ENCODE measurements around the gene PLCG1. TPM values are rescaled to one million over a fixed set of nuclear protein-coding genes. Genes with fewer than 3 reads are reported as not detected.

The PLCG1 gene
- total RNA-seq, 2 experiments from 2014 or later: 201 to 337 TPM

DNA sequence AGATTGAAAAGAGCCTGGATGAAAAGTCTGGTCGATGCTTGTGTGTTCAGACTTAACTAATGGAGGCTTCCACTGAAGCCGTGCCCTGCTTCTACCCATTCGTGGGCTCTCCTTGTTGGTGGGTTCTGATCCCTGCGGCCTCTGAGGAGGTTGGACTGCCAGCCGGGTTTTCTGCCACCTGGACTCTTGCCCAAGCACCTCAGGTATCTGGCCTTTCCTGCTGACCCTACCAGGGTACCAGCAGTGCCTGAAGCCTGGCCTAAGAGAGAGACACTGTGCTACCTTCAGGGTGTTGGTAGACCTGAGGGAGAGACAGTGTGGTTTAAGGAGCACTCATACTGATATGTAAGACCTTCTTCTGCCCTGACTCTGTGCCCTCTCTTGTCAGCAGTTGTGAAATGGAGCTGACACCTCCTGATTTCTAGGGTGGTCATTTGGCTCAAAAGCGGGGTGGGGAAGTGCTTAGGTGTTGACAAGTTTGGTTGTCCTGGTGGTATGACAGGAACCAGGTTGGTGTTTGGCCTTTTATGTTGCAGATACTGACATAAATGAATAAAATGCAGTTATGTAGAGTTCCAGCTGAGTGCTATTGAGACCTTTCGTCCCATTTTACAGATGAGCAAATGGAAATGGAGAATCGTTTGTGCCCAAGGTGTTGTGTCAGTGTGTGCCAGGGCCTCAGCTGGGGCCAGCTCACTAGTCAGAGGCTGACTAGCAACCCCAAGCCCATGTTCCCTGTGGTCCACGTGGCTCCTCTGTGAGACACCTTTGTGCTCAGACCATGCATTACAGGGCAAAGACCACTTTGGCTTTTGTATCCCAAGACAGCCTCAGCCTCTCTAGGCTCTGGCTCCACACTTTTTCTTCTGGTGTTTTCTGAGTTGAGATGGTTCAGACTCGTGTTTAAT lies 3.1 kb downstream of the PLCG1 start:
- Mint-ChIP-seq H3K27me3 (no peaks in the 10 kb centered on the region), H3K4me1 (peaks cover 73% of the 10 kb centered on the region), H3K9me3 (ENCODE audit: low read depth) (no peaks in the 10 kb centered on the region), H3K27ac (peak overlapping the region; percentile 90), H3K4me3 (peak overlapping the region; percentile 91), H3K36me3 (peaks cover 32% of the 10 kb centered on the region)
- CTCF ChIA-PET: interaction anchor here (2.7 to 11.0 kb wide), 2 partner anchors 17 to 32 kb away, joined by 19 to 152 read pairs; no protein-coding TSS in a partner anchor
- ATAC-seq (no peak), DNase-seq (no peak)

DNA sequence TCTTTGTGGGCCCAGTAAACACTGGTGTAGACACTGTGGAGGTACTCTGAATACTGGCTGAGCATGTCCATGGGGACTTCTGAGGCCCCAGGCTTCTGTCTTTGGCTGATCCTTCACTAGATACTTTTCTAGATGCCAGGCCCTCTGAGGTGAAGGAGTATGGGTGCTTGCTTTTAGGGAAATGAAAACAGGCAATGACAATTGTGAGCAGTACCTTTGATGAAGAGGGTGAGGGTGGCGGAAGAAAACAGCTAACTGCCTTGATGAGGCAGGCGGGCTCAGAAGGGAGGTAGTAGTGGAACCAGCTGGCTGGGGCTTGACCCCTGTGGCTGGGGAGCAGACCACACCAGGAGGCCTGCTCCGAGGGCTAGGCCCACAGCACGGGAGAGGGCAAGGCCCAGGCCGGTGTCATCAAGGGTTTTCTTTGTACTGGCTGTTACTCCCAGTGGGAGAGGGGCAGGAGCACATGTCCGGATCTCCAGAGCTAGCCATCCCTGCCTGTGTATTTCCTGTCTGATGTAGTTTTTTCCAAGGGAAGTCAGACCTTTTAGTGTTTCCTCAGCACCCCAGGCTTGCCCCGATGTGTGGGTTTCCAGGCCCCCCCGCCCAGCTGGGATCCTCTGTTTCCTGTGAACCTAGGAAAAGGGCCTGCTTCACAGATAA lies 3.9 kb downstream of the PLCG1 start:
- DNase-seq (no peak), ATAC-seq (no peak)
- CTCF ChIA-PET: interaction anchor here (0.7 to 11.0 kb wide), 7 partner anchors 11 to 199 kb away, joined by 3 to 152 read pairs (median 9); partner anchors contain the start of gene LPIN3
- peak overlapping the region; percentile 90 for H3K27ac Mint-ChIP-seq
- no peaks in the 10 kb centered on the region for H3K27me3 Mint-ChIP-seq
- H3K4me3 Mint-ChIP-seq: peak overlapping the region; percentile 91
- peaks cover 74% of the 10 kb centered on the region for H3K4me1 Mint-ChIP-seq
- no peaks in the 10 kb centered on the region for H3K9me3 Mint-ChIP-seq (ENCODE audit: low read depth)
- peaks cover 36% of the 10 kb centered on the region for H3K36me3 Mint-ChIP-seq

DNA sequence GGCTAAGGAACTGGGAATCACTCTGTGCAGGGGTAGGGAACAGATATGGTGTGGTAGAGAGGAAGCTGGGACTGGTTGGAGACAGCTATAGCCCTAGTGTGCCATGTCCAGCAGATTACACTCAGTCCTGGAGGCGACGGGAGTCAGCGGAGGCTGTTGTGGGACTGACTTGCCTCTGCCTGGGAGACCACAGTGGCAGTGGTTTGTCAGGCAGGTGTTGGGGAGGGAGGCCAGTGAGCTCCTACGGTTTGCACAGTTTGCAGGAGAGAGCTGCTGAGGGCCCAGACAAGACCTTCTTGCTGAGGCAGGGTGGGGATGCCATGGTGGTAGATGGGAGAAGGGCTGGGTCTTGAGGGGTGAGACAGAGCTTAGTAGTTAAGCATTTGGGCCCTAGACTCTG lies 4.9 kb downstream of the PLCG1 start:
- H3K4me1 Mint-ChIP-seq: peaks cover 81% of the 10 kb centered on the region
- ATAC-seq (no peak), DNase-seq (peak; percentile 63)
- CTCF ChIA-PET: interaction anchor here (0.7 to 11.0 kb wide), 9 partner anchors 10 to 198 kb away, joined by 3 to 152 read pairs (median 4); partner anchors contain the start of gene LPIN3
- H3K27me3 Mint-ChIP-seq: no peaks in the 10 kb centered on the region
- H3K36me3 Mint-ChIP-seq: peaks cover 44% of the 10 kb centered on the region
- H3K27ac Mint-ChIP-seq: peak overlapping the region; percentile 90
- no peaks in the 10 kb centered on the region for H3K9me3 Mint-ChIP-seq (ENCODE audit: low read depth)
- H3K4me3 Mint-ChIP-seq: peak overlapping the region; percentile 91

DNA sequence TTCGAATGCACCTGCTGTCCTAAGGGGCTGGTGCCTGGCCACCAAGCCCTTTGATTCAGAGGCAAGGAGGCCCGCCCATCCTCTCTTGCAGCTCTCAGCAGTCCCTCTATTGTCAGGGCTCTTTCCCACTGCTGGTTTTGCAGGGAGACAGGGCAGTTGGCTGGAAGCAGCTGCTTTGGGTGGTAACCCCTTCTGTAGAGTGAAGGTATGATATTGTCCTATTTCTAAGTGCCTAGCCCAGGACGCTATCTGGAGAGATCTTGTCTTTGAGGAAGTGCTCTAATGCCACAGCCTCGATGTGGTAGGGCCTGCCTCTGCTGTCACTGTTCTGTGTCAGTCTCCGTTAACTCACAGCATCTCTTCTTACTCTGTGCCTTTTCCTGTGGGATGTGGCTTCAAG lies 5.6 kb downstream of the PLCG1 start:
- CTCF ChIA-PET: interaction anchor here (1.0 to 11.0 kb wide), 8 partner anchors 7 to 174 kb away, joined by 3 to 152 read pairs (median 11); partner anchors contain the start of gene PLCG1
- ATAC-seq (peak; percentile 54), DNase-seq (peak; percentile 84)
- Mint-ChIP-seq H3K9me3 (ENCODE audit: low read depth) (no peaks in the 10 kb centered on the region), H3K27me3 (no peaks in the 10 kb centered on the region), H3K4me3 (peak overlapping the region; percentile 91), H3K36me3 (peaks cover 45% of the 10 kb centered on the region), H3K27ac (peak overlapping the region; percentile 90), H3K4me1 (peaks cover 87% of the 10 kb centered on the region)

DNA sequence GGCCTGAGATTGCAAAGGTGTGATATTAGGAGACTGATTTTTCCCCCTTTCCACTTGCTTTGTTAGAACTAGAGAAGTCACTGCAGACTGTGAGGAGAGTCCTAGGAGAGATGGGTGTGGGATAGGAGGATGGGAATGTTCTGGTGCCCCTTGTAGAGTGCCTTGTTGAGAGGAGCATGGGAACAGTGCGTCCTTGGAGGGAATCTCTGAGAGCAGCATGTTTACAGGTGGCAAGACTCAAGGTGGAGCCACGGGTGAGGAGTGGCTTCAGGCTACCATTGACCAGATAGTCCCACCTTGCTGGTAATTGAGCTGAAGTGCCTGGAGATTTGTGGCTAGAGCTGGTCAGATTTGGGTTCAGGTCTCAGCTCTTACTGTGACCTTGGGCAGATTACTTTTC lies 6.0 kb downstream of the PLCG1 start:
- no peak for ATAC-seq
- no peak for DNase-seq
- Mint-ChIP-seq H3K27ac (peak overlapping the region; percentile 90), H3K4me1 (peaks cover 91% of the 10 kb centered on the region), H3K9me3 (ENCODE audit: low read depth) (no peaks in the 10 kb centered on the region), H3K27me3 (no peaks in the 10 kb centered on the region), H3K36me3 (peaks cover 45% of the 10 kb centered on the region), H3K4me3 (peak overlapping the region; percentile 91)
- CTCF ChIA-PET: interaction anchor here (1.2 to 11.0 kb wide), 6 partner anchors 7 to 196 kb away, joined by 3 to 152 read pairs (median 12); partner anchors contain the start of gene PLCG1

- Mint-ChIP-seq H3K9me3 (ENCODE audit: low read depth) (no peaks in the 10 kb centered on the region), H3K4me3 (no peak overlapping the region), H3K4me1 (peaks cover 97% of the 10 kb centered on the region), H3K36me3 (peaks cover 38% of the 10 kb centered on the region), H3K27ac (peak overlapping the region; percentile 79), H3K27me3 (no peaks in the 10 kb centered on the region)
- no peak for DNase-seq
- no peak for ATAC-seq
- CTCF ChIA-PET: interaction anchor here (0.7 to 11.0 kb wide), 3 partner anchors 9 to 88 kb away, joined by 3 to 152 read pairs (median 48); partner anchors contain the start of gene PLCG1
Measured at GRCh38 chr20:41145317-41145716, 8.0 kb downstream of the PLCG1 start.

DNA sequence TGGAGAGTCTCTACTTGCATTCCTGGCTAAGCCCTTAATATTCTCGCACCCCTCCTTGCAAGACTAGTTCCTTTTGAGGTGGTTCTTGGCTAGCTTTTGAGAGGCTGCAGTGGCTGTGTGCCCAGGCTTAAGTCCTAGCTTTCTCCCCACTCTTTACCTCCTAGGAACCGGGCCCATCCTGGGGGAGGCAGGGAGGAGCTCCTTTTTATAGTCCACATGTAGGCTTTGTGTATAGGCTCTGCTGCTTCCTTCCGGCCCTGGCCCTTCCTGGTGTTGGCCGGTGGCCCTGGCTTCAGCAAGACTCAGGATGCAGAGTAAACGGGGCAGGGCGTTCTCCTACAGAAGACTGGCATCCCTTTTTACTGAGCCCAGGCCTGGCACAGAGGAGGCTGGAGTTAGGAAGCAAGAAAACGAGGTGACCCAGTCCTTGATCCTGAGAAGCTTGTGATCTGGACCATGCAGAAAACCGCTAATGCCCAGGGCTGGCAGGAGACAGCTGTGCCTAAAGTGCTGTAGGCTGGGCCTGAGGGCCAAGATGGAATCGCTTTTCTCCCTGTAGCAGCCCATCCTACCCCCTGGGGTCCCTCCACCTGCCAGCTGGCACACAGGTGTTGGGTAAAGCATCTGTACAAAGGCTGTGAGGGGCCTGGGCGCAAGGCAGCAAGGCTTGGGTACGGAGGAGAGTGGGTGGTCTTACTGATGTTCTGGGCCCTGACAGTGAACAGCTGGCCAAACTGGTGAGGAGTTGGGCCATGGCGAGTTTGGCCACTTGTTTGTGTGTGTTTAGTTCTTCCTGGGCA lies 8.7 kb downstream of the PLCG1 start:
- CTCF ChIA-PET: interaction anchor here (0.7 to 11.0 kb wide), 4 partner anchors 10 to 87 kb away, joined by 3 to 152 read pairs (median 26); partner anchors contain the start of gene PLCG1
- Mint-ChIP-seq H3K4me3 (peak overlapping the region; percentile 3), H3K27me3 (no peaks in the 10 kb centered on the region), H3K27ac (peak overlapping the region; percentile 79), H3K36me3 (peaks cover 36% of the 10 kb centered on the region), H3K9me3 (ENCODE audit: low read depth) (no peaks in the 10 kb centered on the region), H3K4me1 (peaks cover 97% of the 10 kb centered on the region)
- ATAC-seq: no peak
- DNase-seq: no peak

DNA sequence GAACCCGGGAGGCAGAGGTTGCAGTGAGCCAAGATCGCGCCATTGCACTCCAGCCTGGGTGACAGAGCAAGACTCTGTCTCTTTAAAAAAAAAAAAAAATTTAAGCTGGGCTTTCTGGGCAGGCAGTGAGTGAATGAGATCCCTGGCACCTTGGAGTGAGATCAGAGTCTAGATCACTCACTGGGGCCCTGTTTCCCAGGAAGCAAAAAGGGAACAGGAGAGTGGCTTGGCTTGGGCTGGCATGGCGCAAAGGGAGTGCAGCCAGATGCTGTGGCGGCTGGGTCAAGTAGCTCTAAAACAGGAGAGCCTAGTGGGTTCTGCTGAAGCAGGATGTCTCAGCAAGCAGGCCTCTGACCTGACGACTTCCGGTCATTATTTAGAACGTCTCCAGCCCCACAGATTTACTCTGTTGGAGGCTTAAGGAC lies 10.4 kb downstream of the PLCG1 start:
- H3K4me1 Mint-ChIP-seq: peaks cover 97% of the 10 kb centered on the region
- peak overlapping the region; percentile 64 for H3K27ac Mint-ChIP-seq
- ATAC-seq (no peak), DNase-seq (no peak)
- H3K9me3 Mint-ChIP-seq (ENCODE audit: low read depth): no peaks in the 10 kb centered on the region
- CTCF ChIA-PET: interaction anchor here (5.2 to 11.0 kb wide), 2 partner anchors 10 to 12 kb away, joined by 48 to 152 read pairs; partner anchors contain the start of gene PLCG1
- H3K4me3 Mint-ChIP-seq: no peak overlapping the region
- H3K36me3 Mint-ChIP-seq: peaks cover 45% of the 10 kb centered on the region
- no peaks in the 10 kb centered on the region for H3K27me3 Mint-ChIP-seq

DNA sequence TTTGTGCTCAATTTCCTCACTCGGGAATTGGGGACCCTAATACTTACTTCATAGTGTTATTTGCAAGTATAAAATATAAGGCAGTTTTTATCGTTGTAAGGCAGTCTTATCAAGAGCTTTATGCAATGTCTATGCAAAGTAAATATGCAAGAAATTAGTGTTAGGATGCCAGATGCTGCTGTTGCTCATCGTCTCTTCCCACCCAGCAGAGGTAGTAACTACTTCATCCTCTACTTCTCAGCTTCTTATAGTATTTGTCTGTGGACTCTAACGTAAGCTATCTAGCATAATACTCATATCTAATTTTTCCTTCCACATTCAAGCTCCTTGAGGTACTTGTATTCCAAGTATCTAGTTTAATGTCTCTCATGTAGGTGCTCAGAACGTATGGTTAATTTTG lies 11.6 kb downstream of the PLCG1 start:
- Mint-ChIP-seq H3K27me3 (no peaks in the 10 kb centered on the region), H3K4me3 (no peak overlapping the region), H3K4me1 (peaks cover 96% of the 10 kb centered on the region), H3K27ac (peak overlapping the region; percentile 64), H3K36me3 (peaks cover 42% of the 10 kb centered on the region), H3K9me3 (ENCODE audit: low read depth) (no peaks in the 10 kb centered on the region)
- DNase-seq (no peak), ATAC-seq (no peak)
- CTCF ChIA-PET: interaction anchor here (1.4 to 13.2 kb wide), 2 partner anchors 15 to 24 kb away, joined by 5 to 114 read pairs; no protein-coding TSS in a partner anchor

DNA sequence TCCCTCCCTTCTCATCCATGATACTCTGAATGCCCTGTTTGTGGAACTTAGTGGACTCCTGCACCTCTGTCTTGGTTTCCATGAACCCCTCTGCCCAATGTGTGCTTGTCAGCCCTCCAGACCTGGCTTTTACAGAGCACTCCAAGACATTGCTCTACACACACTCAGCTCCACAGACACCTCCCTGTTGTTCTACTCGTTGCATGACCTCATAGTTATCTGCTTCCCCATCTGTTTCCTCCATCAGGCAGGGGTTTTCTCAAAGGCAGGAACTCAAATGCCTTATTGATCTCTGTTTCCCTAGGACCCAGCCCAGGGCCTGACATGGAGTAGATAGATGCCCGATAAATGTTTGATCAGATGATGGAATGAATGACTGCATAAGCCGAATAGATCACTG lies 13.3 kb downstream of the PLCG1 start:
- Mint-ChIP-seq H3K4me1 (peaks cover 96% of the 10 kb centered on the region), H3K27ac (peak overlapping the region; percentile 75), H3K27me3 (no peaks in the 10 kb centered on the region), H3K9me3 (ENCODE audit: low read depth) (no peaks in the 10 kb centered on the region), H3K4me3 (no peak overlapping the region), H3K36me3 (peaks cover 38% of the 10 kb centered on the region)
- no peak for DNase-seq
- peak; percentile 52 for ATAC-seq
- CTCF ChIA-PET: interaction anchor here (1.6 to 13.2 kb wide), 3 partner anchors 12 to 22 kb away, joined by 4 to 114 read pairs (median 11); no protein-coding TSS in a partner anchor

DNA sequence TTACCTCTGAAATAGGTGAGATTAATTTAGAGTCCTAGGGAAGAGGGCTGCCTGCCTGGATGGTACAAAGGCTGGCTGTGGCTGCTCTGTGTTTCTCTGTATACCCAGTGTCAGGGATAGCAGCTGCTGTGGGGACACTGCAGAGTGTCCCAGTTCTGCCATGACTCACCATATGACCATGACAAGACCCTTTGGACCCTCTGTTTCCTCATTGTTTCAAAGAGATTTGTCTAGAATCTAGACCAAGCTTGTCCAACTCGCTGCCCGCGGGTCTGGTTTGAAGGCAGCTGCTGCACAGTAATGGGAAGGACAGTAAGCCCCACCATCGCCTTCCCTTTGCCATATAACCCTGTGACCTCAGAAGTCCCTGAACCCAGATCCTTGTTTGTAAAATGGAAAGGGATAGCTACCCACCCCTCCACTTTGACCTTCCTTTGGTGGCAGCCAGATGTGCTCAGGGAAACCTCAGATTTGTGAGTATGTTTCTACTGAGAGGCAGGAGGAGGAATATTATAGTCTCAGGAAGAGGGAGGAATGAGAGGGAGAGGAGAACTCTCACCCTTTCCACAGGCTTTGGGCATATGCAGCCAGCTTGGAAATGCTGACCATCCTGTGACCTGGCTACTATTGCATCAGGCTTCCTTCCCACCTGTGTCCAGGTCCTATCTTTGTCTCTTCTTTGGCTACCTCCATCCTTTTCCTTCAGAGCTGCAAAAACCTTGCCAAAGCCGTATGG lies 14.0 kb downstream of the PLCG1 start:
- Mint-ChIP-seq H3K27ac (peak overlapping the region; percentile 75), H3K9me3 (ENCODE audit: low read depth) (no peaks in the 10 kb centered on the region), H3K4me3 (no peak overlapping the region), H3K4me1 (peaks cover 96% of the 10 kb centered on the region), H3K36me3 (peaks cover 35% of the 10 kb centered on the region), H3K27me3 (no peaks in the 10 kb centered on the region)
- CTCF ChIA-PET: interaction anchor here (1.6 to 13.2 kb wide), 5 partner anchors 8 to 22 kb away, joined by 4 to 114 read pairs (median 11); no protein-coding TSS in a partner anchor
- ATAC-seq: no peak
- DNase-seq: no peak
